ENCODE results near the gene VPS52.
"Not testable (repeated sequence)": the region's sequence is repeated elsewhere in the genome, so short reads cannot be mapped to it uniquely, and the experiment has no call there.

VPS52 gene

DNA sequence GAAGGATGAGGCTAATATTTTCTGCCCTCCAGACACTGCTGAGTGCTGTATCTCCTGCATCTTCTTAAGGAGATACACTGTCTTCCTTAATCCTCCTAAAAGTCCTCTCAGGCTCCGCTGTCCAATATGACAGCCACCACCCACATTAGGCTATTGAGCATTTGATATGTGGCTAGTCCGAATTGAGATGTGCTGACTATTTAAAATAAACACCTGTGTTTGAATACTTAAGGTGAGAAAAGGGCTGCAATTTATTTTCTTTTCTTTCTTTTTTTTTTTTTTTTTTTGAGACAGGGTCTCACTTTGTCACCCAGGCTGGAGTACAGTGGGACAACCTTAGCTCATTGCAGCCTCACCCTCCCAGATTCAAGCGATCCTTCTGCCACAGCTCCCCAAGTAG, 30.2 kb upstream of the VPS52 start:
- no peak for DNase-seq (ENCODE audit: low read depth)

DNA sequence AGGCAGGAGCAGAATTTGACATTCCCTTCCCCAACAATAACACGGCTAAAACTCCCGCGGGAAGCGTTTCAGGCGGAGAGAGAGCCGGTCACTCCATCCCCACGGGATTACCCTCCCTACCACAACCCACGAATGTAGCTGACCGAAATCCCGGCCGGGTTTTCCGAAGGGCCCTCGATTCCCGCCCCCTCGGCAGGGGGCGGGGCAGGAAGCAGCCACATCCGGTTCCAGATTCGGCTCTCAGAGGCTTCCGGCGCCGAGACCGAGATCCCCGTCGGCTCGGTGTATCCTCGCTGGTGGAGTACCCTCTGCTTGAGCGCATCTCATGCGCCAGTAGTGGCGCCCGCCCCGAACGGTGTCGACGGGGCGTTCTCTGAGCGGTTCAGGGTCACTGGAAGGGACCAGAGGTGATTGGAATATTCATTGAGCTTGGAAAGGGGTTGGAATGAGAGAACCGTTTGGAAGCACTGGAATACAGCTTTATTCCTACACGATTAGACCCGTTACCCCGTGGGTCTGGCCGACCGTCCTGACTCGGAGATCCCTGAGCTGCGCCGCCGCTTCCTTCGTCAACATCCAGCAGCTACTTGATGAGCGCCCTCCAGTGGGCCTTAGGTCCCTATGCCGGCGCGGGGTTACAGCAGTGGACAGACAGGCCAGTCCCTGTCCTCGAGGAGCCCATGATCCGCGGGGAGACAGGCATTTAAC, 27.7 kb upstream of the VPS52 start:
- peak; percentile 85 for DNase-seq (ENCODE audit: low read depth)

DNA sequence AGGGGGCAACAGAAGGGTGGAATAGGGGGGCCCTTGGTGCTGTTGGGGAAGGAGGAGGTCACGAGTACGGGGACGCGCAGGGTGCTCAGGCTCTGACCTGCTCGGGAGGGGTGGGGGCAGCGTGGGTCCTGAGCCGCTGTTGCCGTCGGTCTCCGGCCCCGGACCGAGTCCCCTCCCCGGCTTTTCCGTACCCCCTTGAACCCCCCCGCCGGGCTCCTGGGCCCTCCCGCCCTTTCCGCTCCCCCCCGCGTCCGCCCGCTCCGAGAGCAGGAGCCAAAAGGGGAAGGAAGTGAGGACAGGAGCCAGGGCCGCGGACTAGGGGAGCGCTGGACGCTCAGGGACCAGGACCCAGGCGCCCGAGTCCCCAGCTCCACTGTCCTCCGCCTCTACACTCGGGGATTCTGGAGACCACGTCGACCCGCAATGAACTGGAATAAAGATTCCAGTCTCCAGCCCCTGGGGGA, 27.1 kb upstream of the VPS52 start, which contains the start of gene RGL2:
Gene RGL2 (minus strand): TSS at position 170 of the 464 bp plus-strand sequence. CDS start 332 bp downstream, outside the sequence.
- DNase-seq (ENCODE audit: low read depth) = no peak

DNA sequence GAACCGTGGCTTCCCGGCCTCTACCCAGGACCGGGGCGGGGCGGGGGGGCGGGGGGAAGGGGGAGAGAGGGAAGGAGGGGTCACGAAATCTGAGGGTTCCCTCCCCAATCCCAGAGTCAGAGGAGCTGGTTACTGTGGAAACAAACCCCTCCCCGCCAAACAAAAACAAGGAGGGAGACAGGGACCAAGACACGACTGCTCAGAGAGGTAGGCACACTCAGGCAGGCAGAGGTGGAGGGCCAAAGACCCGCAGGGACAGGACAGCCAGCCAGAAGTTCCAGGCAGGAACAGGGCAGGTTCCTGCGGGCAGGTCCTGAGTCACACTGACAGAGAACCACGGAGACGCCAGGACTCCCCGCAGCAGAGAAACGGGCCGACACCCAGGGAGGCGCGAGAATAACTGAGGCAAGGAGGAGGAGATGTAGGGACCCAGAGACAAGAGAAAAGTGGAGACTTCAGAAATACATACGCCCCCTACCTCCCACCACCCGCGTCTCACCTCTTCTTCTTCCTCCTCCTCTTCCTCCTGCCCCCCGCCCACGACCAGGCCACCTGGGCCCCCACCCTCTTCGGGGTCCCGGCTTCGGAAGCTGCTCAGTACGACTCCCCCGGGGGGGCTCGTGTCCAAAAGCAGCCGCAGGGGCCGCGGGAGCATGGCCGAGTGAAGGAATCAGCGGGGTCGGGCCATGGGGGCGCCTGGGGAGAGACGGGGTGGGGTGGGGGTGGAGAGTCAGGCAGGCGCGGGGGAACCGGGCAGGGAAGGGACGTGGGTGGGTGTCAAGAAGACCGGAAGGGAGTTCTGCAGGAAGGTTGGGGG, 26.5 kb upstream of the VPS52 start:
- DNase-seq (ENCODE audit: low read depth) = no peak

DNA sequence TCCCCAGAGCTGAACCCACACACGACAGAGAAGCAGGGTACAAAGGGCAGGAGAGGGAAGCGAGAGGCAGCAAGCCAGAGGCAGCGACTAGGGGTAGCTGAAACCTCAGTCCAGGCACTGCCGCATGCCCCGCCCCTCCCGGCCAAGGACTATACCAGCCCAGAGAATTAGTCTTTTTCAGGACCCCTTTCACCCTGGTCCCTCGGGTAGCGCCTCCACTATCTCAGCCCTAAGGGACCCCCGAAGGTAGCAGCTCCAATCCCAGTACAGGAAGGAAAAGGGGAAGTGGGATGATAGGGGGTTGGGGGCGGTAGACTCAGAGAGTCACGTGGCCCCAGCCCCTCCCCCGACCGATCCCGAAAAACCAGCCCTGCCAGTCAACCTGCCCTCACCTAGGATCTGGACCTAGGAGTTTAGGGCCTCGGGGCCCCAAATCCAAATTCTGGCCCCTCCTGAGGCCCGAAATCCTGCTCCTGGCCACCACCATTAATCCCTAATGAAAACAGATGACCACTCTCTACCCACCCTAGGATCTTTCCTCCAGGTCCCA, 25.8 kb upstream of the VPS52 start:
- no peak for DNase-seq (ENCODE audit: low read depth)

DNA sequence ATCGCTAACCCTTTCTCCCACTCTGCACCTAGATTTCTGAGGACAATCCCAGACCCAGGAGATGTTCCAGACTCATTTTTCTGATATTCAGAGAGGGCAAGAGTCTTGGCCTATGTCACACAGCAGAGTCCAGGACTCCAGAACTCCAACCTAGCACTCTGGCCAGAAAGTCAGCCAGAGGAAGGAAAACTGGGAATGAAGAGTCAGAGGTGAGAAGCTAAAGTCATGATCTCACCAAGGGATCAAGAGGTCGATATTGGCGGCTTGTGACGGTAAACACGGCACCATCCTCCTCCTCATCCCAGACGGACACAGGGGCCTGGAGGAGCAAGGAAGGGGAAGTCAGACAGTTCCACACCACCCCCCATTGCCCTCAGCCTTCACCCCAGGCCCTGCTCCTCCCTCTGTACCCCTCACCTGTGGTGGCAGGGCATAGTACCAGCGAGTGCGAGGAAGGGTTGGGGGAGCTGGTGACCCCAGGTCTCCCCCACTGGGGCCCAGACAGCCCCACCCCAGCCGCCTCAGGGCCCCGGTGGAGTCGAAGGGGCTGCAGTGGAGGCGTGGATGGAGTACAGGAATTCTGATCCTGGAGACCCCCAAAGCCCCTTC, 25.2 kb upstream of the VPS52 start:
- no peak for DNase-seq (ENCODE audit: low read depth)

DNA sequence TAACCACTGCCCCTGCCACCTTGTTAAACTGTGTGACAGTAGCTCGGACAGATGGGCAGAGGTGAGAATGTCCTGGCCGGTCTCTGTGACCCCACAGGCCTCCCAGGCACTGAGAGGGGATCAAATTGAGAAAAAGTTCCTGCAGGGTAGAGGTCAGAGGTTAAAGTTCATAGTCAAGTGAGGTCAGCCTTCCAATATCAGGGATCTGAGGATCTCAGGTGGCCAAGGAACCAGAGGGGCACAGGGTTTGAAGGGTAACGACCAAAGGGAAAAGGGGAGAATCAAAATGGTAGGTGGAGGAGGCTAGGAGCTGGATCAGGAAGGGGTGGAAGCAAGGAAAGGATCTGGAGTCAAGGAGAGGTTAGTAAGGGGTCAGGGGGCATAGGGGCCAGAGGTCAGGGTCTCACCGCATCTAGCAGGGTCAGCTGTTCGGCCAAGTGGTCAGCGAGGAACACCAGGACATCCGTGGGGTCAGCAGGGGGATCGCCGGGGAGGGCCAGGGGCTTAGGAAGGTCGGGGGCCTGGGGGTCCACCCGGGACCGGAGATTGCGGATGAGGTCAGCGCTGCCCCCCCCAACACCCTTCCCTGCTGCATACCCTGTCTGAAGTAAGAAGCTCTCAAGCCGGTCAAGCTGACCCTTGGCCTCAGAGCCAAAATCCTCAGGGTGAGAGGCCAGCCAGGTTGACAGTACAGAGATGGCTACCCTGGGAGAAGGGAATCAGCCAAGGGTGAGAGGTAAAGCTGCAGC, 24.1 kb upstream of the VPS52 start:
- DNase-seq (ENCODE audit: low read depth) = no peak

DNA sequence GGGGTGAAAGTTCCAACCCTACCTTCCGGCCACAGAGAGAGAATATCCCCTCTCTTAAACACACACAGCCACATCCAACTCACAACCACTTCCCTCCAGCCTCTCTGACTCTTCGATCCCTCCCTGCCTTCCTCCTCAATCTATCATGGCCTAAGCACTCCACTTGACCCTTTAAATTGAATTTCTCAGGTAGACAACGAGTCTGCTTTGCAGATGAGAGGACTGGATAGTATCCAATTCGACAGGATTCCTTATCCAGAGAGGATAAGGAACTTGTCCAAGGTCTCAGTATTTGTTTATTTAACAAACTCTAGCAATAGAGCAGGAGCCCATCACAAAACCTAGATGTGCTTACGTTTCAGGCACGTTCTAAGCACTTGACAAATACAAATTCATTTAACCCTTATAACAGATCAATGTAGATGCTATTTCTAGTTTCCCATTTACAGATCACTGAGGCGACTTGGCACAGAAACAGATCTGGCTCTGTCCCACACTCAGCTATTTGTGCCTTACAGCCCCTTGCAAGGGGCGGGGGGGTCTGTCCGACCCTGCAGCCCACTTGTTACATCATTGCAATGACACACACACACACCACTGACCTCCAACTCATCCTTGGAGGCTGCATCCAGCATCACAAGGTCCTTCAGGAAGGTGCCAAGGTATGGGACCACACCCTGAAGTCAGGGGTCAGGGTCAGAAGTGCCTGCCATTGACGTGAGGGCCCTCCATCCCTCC, 22.6 kb upstream of the VPS52 start:
- no peak for DNase-seq (ENCODE audit: low read depth)

DNA sequence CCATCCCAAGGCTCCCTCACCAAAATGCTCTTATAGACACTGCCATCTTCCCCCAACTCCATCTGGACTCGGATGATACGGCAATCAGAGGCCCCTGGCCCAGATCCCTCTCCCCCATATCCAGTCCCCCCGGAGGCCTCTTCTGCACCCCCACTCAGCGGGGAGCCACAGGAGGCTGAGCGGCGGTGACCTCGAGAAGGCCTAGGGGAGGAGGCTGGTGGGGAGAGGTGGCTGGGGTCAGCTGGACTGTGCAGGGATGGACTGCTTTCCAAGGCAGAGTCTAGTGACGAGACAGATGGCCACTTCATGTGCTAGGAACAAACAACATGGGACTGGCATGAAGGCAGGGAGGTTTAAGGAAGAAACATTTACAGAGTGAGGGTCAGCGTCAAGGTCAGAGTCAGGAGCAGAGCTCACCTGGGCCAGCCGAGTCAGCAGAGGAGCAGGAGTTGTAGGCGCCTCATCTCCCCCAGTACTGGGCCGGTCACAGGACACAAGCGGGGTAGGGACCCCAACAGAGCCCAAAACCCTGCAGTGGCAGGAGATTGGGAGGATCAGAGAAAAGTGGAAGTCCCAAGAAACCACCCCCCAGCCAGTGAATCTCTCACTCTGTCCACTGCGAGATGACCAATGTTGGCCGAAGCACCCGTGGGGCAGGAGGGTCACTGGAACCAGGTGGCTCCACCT, 21.5 kb upstream of the VPS52 start:
- DNase-seq (ENCODE audit: low read depth) = no peak

DNA sequence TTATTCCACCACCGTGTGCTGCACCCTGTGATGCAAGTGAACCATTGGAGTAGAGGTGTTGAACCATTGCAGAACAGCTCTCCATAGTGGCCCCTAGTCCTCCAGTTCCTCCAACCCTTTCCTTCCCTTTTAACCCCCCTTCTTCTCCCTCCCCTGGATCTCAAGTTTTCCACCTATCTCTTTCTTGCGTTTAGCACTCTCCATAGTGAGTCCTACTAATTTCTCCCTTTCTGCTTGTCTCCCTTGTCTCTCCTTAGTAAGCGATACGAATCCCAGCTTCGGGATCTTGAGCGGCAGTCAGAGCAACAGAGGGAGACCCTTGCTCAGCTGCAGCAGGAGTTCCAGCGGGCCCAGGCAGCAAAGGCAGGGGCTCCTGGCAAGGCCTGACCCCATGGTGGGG, 18.8 kb upstream of the VPS52 start:
- DNase-seq (ENCODE audit: low read depth) = no peak

DNA sequence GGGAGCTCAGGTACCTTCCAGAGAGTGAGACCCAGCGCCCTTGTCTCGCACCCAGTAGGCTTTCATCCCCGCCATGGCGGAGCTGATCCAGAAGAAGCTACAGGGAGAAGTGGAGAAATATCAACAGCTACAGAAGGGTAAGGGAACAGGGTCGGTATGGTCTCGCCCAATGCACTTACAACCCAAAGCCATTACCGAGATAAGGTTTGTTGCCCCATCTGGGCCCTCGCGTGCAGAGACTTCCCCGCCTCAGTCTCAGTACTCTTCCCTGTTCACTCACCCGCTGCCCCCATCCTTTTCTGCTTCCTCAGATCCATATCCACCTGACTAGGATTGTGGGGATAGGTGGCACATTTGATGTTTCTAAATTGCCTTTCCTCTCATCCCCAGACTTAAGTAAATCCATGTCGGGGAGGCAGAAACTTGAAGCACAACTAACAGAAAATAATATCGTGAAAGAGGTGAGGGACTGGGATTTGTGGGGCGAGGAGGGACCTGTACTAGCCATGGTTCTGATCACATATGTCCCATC, 18.2 kb upstream of the VPS52 start:
- DNase-seq (ENCODE audit: low read depth) = no peak

DNA sequence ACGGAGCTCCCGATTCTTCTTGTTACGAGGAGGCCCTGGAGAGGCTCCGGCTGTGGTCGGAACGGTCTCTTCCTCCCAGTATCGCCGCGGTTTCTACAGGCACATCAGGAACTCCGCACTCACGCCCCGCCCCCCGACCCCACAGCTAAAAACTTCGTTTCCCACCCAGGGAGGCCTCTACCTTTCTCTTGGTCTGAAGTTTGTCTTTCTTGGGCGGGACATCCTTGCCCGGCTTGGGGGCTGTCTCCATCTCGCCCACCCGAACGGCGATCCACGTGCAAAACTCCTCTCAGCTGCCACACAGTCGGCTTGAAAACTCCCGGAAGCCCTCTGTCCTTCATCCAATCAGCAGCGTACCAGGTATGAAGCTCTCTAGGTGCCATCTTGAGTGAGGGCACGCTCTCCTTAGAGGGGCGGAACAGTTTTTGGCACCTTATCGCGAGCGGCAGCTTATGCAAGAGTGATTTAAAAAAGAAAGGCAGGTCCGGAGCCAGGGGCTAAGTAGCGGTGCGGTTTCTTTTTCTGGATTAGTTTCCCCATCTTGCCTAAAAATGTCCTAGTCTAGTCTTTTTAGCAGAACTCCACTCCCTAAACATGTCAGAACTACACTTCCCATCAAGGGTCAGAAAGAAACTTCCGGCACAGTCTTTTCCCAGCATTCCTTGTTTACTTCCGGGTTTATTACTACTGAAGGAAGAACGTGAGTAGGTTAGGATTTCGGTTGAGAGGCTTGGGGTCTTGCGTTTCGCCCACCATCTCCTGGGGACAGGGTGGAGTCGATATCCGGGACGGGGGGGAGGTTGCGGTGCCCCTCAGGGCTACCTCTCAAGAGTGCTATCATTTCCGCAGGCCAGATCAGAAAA, 17.5 kb upstream of the VPS52 start, which contains the start of the genes PFDN6 and WDR46:
Gene PFDN6 (plus strand): TSS at position 681 of the 863 bp plus-strand sequence. CDS start 256 bp downstream, outside the sequence.
Gene WDR46 (minus strand): TSS at position 319 of the 863 bp plus-strand sequence. CDS start 69 bp downstream, at position 250.
- DNase-seq (ENCODE audit: low read depth) = peak; percentile 68

DNA sequence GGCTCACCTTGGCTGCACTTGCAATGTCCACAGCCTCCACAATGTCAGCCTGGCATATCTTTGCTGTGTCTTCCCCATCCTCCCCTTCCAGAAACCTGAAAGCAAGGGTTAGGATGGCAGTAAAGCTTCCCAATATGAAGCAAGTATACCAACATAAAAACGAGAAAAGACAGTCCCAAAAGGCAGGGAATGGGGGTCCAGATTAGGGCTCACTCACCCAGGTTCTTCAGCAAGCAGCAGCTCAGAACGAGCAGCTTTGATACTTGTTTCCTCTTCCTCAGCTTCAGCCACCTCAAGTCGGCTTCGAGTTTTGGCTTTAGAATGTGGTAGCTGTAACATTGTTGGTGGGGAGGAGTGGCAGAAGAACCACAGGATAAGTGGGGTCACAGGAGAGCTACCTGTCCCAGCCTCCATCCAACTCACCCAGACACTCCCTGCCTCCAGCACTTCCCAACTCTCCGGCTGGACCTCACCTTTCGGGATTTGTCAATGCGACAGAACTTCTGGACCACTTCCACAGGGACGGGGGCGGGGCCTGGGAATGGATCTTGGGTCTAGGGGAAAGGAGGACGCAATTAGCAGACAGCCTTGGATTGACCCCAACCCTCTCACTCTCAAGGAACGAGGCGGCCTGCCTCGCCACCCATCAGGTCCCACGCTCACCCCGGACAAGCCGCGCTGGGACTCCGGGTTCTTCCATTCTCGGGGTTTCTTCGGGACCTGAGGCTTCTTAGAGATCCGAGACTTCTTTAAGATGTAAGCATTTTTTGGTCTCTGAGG, 16.7 kb upstream of the VPS52 start:
- DNase-seq (ENCODE audit: low read depth) = no peak

DNA sequence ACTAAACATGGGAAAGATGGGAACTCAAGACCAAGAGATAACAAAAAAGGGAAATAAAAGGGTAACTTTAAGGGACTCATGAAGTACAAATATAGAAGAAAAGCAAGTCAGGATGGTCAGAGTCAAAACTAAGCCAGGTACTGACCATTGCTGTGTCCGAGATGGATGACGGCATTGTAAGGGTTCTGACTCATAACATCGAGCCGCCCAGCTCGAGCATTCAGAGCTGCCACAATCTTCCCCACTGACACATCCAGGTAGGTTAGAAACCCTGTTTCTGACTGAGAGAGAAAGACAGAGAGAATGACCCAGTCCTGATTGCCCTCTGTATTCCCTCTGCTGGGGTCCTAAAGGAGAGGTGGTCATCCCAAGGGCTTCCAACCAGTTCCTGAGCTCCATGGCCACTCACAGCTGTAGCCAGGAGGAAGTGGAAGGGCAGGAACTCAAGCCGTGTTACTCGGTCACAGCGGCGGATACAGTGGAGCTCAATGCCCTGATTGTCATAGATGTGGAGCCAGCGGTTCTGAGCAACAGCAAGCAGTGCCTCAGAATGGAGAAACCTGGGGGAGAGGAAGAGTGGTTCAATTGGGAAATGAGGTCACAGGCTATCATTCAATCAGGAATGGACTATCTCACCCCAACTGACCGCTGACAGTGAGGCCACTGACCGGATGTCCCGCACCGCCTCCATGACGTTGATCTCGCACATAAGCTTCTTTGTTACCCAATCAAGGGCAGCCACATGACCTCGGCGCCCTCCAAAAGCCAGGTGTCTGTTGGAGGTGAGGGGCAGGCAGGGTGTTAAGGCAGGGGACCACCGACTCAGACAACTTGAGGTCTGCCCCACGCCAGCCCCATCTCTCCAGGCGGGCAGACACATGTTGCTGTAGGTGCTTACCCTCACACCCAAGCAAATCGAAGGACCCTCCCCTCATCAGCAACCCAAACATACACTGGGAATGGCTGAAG, 15.6 kb upstream of the VPS52 start:
- DNase-seq (ENCODE audit: low read depth) = no peak

DNA sequence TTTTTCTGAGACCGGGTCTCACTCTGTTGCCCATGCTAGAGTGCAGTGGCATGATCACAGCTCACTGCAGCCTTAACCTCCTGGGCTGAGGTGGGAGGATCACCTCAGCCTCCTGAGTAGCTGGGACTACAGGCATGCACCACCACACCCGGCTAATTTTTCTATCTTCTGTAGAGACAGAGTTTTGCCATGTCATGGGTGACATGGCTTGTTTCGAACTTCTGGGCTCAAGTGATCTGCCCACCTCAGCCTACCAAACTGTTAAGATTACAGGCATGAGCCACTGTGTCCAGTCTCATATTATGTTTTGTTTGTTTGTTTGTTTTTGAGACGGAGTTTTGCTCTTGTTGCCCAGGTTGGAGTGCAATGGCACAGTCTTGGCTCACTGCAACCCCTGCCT, 13.5 kb upstream of the VPS52 start:
- not testable (repeated sequence) for DNase-seq (ENCODE audit: low read depth)

DNA sequence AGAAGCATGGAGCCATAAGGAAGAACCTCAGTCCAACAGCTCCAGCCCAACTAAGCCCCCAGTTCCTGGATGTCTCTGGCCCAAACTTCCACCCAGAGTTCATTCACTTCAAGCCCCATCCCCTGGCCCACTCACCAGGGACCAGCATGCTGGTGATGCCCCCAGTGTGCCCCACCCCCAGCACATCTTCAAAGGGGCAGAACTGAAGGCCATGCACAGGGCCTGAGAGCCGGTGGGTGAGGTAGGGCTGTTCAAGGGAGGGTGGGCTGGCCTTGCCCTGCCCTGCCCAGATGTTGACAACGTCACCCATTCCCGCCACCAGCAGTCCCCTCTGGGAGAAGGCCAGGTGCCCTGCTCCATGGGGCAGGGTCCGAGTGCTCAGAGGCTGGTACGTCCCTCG, 8.9 kb upstream of the VPS52 start:
- no peak for DNase-seq (ENCODE audit: low read depth)

DNA sequence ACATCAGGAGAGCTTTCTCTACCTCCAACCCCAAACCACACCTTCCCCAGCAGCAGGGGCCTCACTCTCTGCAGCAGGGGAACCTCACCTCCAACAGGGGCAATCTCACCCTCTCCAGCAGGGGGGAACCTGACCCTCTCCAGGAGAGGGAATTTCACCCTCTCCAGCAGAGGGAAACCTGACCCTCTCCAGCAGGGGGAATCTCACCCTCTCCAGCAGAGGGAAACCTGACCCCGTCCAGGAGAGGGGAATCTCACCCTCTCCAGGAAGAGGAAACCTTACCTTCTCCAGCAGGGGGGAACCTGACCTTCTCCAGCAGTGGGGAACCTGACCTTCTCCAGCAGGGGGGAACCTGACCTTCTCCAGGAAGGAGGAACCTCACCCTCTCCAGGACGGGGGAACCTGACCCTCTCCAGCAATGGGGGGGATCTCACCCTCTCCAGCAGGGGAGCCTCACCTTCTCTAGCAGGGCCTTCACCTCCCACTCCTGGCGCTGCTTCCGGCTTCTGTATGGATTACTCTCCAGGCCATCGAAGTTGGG, 8.4 kb upstream of the VPS52 start:
- DNase-seq (ENCODE audit: low read depth) = no peak

All from stimulated activated CD8-positive, alpha-beta memory T cell treated with anti-CD3 and anti-CD28 coated beads, Interleukin-12 subunit alpha, Interleukin-12 subunit beta, amount 100 ng/mL, for 4 hours (primary cell).